Left lung (tissue), 10 donors: Measurements from ENCODE around the gene TBCC. TPM values are rescaled to one million over a fixed set of nuclear protein-coding genes. Genes with fewer than 3 reads are reported as not detected.

ENCODE experiments used
- ATAC-seq: fragments of 200-7000 bp; cut with Tn5 transposase; one replicate; pipeline ENCODE4 v1.9.1; 2020; ENCODE audit warnings: moderate library complexity
- DNase-seq, 4 donors: peaks; one replicate each; pipeline ENCODE4 v3.0.0-alpha.2; 2013 to 2020
- H3K27ac ChIP-seq, 2 donors: fragments of 200-600 bp; sonication (generic) in 1 of 2; one replicate each; pipeline versions ENCODE4 v1.5.0 to v1.8.0; 2020 to 2021
- H3K27me3 ChIP-seq, 2 donors: fragments of 200-600 bp; sonication (generic) in 1 of 2; one replicate each; pipeline versions ENCODE4 v1.5.0 to v1.8.0; 2020 to 2021
- H3K36me3 ChIP-seq, 2 donors: fragments of 200-600 bp; sonication (generic) in 1 of 2; one replicate each; pipeline versions ENCODE4 v1.5.0 to v1.8.0; 2020 to 2021
- H3K4me1 ChIP-seq, 2 donors: fragments of 200-600 bp; one replicate each; pipeline ENCODE4 v1.8.0; 2021
- H3K4me3 ChIP-seq, 2 donors: fragments of 200-600 bp; sonication (generic) in 1 of 2; one replicate each; pipeline versions ENCODE4 v1.5.0 to v1.8.0; 2020 to 2021; ENCODE audit warnings: mild to moderate bottlenecking in 1 of 2
- H3K9me3 ChIP-seq, 2 donors: fragments of 200-600 bp; sonication (generic) in 1 of 2; one replicate each; pipeline versions ENCODE4 v1.5.0 to v1.8.0; 2020 to 2021
- CTCF ChIP-seq, 2 donors: fragments of 200-600 bp; sonication (generic) in 1 of 2; IDR thresholded peaks; one replicate each; pipeline versions ENCODE4 v1.5.0 to v1.8.0; 2021; ENCODE audit warnings: antibody characterized with exemption in 2 of 2
- intact Hi-C, 2 donors: fragments of 100-400 bp; cut with DNase I; formaldehyde crosslinking; loops; one replicate each; pipeline versions ENCODE4 v1.11.2 to v1.14.2; 2022
- polyA plus RNA-seq, 6 donors: library from polyadenylated mRNA; unstranded; fragments of 120-200 nt; gene quantifications; one replicate each; pipeline ENCODE4 v1.2.1, GENCODE V29; 2013; ENCODE audit not compliant: insufficient read length in 6 of 6
- total RNA-seq, 2 donors: library from RNA; stranded (reverse); fragmentation: NEBNext Ultra II Directional; extraction: Animal tissue kit (Norgen Biotek cat#: 25700); gene quantifications; one replicate each; pipeline ENCODE4 v1.2.1, GENCODE V29; 2021
- donor health status: DM: no; HTN: yes; CAD: no.
- donor health status: DM: no; HTN: no; CAD: no.

The TBCC gene
- total and polyA plus RNA-seq, 8 donors, result 15.6 to 20.4 (median 18.3) TPM

DNA sequence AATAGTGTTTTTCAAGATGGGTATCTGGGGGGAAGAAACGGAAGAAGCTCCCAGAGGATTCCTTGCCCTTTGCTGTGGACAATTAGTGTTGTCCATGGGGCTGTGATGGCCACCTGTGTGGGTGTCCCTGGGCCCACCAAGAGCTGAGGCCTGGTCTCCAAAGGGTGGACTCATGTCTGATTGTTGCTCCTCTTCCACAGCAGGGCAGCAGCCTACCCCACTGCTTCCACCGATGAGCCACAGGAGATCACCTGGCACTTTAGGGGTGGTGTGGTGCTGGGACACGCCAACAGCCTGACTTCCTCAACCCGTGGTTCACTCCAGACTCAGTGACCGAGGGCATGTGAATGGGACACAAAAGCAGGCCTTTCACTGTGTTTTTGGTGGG lies 48.6 kb downstream of the TBCC start:
- DNase-seq, result no peak
- peaks cover 3 to 9% of the 10 kb centered on the region in 2 donors for H3K4me1 ChIP-seq
- intact Hi-C loops, result no loop called here
- no peaks in the 10 kb centered on the region for H3K9me3 ChIP-seq
- no peak overlapping the region for H3K27ac ChIP-seq
- no peak overlapping the region for H3K4me3 ChIP-seq
- H3K27me3 ChIP-seq, result no peaks in the 10 kb centered on the region
- no peak for ATAC-seq
- no peak for TF ChIP-seq CTCF (IDR thresholded peaks at IDR 0.05)
- H3K36me3 ChIP-seq, result peaks cover 0 to 33% of the 10 kb centered on the region in 2 donors

- ATAC-seq, result no peak
- Histone ChIP-seq H3K4me1 (peaks cover 4 to 13% of the 10 kb centered on the region in 2 donors), H3K9me3 (no peaks in the 10 kb centered on the region), H3K27me3 (no peaks in the 10 kb centered on the region), H3K4me3 (no peak overlapping the region), H3K27ac (no peak overlapping the region), H3K36me3 (peaks cover 0 to 39% of the 10 kb centered on the region in 2 donors)
- intact Hi-C loops, result no loop called here
- no peak for DNase-seq
- TF ChIP-seq CTCF (IDR thresholded peaks at IDR 0.05), result no peak
Measured at GRCh38 chr6:42696526-42697267, 49.2 kb downstream of the TBCC start.

DNA sequence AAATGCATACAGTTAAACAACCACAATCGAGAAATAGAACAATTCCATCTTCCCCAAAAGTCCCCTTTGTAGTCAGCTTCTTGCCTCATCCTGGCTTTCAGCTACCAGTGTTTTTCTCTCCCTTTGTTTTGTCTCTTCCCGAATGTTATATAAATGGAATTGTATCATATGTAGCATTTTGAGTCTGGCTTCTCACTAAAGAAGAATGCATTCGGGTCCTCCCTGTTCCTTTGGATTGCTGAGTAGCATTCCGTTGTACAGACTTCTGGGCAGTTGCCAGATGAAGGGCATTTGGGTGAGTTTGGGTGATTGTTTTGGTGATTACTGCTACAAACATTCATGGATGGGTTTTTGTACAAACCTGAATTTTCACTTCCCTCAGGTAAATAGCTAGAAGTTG lies 51.3 kb downstream of the TBCC start:
- intact Hi-C loops, result no loop called here
- Histone ChIP-seq H3K4me3 (no peak overlapping the region), H3K27me3 (no peaks in the 10 kb centered on the region), H3K27ac (peak overlapping the region in 1 of 2 donors; percentile 68), H3K9me3 (no peaks in the 10 kb centered on the region), H3K36me3 (peaks cover 0 to 60% of the 10 kb centered on the region in 2 donors), H3K4me1 (peaks cover 4 to 23% of the 10 kb centered on the region in 2 donors)
- DNase-seq (no peak), ATAC-seq (no peak)
- no peak for TF ChIP-seq CTCF (IDR thresholded peaks at IDR 0.05)

Other genes starting within 250 kb of the TBCC start
- gene UBR2, start 182.1 kb downstream of the TBCC start, total RNA-seq, result 10 to 100 TPM; 28.5 to 34.4 TPM
- 10 to 100 TPM; 27.9 to 34.6 (median 29.2) TPM for gene UBR2, start 182.1 kb downstream of the TBCC start, polyA plus RNA-seq
- gene PRPH2, start 23.5 kb downstream of the TBCC start, total RNA-seq, result 1 to 10 TPM; 1.7 to 1.9 TPM
- 1 to 10 TPM; 2.7 to 5.6 (median 4.8) TPM for gene PRPH2, start 23.5 kb downstream of the TBCC start, polyA plus RNA-seq
- 10 to 100 TPM; 12.6 to 15.9 TPM for gene BICRAL, start 35.9 kb upstream of the TBCC start, total RNA-seq
- gene BICRAL, start 35.9 kb upstream of the TBCC start, polyA plus RNA-seq, result 10 to 100 TPM; 17.6 to 20.0 (median 19.2) TPM
- 10 to 100 TPM; 64.6 to 77.8 TPM for gene RPL7L1, start 133.5 kb upstream of the TBCC start, total RNA-seq
- 100 to 1,000 TPM in 5 of 6 donors, 10 to 100 TPM in 1; 98.0 to 122 (median 116) TPM for gene RPL7L1, start 133.5 kb upstream of the TBCC start, polyA plus RNA-seq
- gene PTCRA, start 169.9 kb upstream of the TBCC start, total RNA-seq, result 1 to 10 TPM; 2.0 to 2.1 TPM
- gene PTCRA, start 169.9 kb upstream of the TBCC start, polyA plus RNA-seq, result under 1 TPM in 5 of 6 donors, not detected in 1; 0.38 to 0.79 (median 0.58) TPM
- gene CNPY3, start 183.4 kb upstream of the TBCC start, total RNA-seq, result 10 to 100 TPM; 71.4 to 74.1 TPM
- gene CNPY3, start 183.4 kb upstream of the TBCC start, polyA plus RNA-seq, result 10 to 100 TPM; 59.2 to 72.1 (median 63.2) TPM
- 1 to 10 TPM in 1 of 2 donors, under 1 TPM in 1; 0.86 to 1.0 TPM for gene GNMT, start 214.7 kb upstream of the TBCC start, total RNA-seq
- 1 to 10 TPM in 2 of 6 donors, under 1 TPM in 4; 0.79 to 2.3 (median 0.96) TPM for gene GNMT, start 214.7 kb upstream of the TBCC start, polyA plus RNA-seq
- 10 to 100 TPM; 23.2 to 25.2 TPM for gene PEX6, start 233.1 kb upstream of the TBCC start, total RNA-seq
- 10 to 100 TPM; 15.2 to 27.1 (median 18.1) TPM for gene PEX6, start 233.1 kb upstream of the TBCC start, polyA plus RNA-seq
- 10 to 100 TPM; 30.0 to 35.0 TPM for gene PPP2R5D, start 238.5 kb upstream of the TBCC start, total RNA-seq
- 10 to 100 TPM; 56.8 to 76.3 (median 63.3) TPM for gene PPP2R5D, start 238.5 kb upstream of the TBCC start, polyA plus RNA-seq